Stomach (tissue), 4 donors: ENCODE measurements around the gene C8B.

ENCODE experiments used
- POLR2A ChIP-seq, 4 donors: fragments of 450-650 bp; IDR thresholded peaks; one replicate each; pipeline ENCODE4 v1.6.1; 2016; ENCODE audit warnings: antibody characterized with exemption in 4 of 4, control low read depth in 2 of 4, mild to moderate bottlenecking in 1 of 4, moderate library complexity in 1 of 4
- POLR2AphosphoS5 ChIP-seq, 3 donors: sonication (generic); formaldehyde crosslinking; IDR thresholded peaks; one replicate each; pipeline ENCODE4 v1.6.1; 2016; ENCODE audit warnings: antibody characterized with exemption in 3 of 3
- TF ChIP-seq, protein P1 (sequence below), 7 experiments: fragments of 450-650 bp in 4 of 7; fragments of 200-600 bp in 3 of 7; sonication (generic) in 3 of 7; IDR thresholded peaks; one replicate each; pipeline ENCODE4 v1.5.1; 2016 to 2019; ENCODE audit warnings: antibody characterized with exemption in 7 of 7, control low read depth in 2 of 7, mild to moderate bottlenecking in 1 of 7

DNA sequence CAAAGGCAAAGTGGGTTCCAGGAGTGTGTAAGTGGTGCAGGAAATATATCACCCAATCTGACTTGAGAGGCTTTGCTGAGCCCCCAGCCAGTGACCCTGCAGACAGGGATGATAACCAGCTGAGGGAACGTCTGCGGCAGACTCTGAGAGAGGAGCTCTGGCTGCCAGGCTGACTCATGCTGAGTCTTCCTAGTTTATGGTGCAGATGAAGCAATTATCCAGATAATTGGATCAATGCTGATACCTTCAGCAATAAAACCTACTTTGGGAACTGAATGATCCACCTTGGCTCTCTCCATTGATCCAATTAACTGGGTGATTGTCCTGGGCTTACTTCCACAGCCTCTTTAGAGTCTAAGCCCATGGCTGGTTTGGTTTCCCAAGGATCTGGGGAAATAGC lies 7.3 kb downstream of the C8B start:
- TF ChIP-seq, protein P1, sequence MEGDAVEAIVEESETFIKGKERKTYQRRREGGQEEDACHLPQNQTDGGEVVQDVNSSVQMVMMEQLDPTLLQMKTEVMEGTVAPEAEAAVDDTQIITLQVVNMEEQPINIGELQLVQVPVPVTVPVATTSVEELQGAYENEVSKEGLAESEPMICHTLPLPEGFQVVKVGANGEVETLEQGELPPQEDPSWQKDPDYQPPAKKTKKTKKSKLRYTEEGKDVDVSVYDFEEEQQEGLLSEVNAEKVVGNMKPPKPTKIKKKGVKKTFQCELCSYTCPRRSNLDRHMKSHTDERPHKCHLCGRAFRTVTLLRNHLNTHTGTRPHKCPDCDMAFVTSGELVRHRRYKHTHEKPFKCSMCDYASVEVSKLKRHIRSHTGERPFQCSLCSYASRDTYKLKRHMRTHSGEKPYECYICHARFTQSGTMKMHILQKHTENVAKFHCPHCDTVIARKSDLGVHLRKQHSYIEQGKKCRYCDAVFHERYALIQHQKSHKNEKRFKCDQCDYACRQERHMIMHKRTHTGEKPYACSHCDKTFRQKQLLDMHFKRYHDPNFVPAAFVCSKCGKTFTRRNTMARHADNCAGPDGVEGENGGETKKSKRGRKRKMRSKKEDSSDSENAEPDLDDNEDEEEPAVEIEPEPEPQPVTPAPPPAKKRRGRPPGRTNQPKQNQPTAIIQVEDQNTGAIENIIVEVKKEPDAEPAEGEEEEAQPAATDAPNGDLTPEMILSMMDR (IDR thresholded peaks at IDR 0.05) = no peak
- TF ChIP-seq POLR2AphosphoS5 (IDR thresholded peaks at IDR 0.05) (no peak), POLR2A (IDR thresholded peaks at IDR 0.05) (no peak)
